ENCODE data around the gene GAK. TPM values are rescaled to one million over a fixed set of nuclear protein-coding genes. Genes with fewer than 3 reads are reported as not detected.

Gene GAK
- total RNA-seq, 1 donor from 2014 or later: 86.9 TPM

DNA sequence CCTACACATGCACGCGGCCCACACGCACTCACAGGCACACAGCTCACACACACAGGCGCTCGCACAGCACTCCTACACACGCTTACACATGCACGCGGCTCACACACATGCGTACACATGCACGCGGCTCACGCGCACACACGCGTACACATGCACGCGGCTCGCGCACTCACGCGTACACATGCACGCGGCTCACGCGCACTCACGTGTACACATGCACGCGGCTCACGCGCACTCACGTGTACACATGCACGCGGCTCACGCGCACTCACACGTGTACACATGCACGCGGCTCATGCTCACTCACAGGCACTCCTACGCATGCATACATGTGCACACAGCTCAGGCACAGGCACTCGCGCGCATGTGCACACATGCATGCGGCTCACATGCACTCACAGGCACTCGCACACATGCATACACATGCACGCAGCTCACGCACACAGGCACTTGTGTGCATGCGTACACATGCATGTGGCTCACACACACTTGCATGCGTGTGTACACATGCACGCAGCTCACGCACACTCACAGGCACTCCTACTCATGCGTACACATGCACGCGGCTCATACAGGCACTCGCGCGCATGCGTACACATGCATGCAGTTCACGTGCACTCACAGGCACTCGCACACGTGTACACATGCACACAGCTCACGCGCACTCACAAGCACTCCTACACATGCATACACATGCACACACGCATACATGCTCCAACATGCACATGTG, 44.9 kb downstream of the GAK start:
- no peak overlapping the region for H3K9ac ChIP-seq (ENCODE audit: low read length)
- Mint-ChIP-seq H3K27me3 (ENCODE audit: low read depth, unreplicated experiment) (no peaks in the 10 kb centered on the region), H3K4me3 (ENCODE audit: unreplicated experiment) (no peak overlapping the region), H3K4me1 (ENCODE audit: low read depth, unreplicated experiment) (no peaks in the 10 kb centered on the region), H3K36me3 (ENCODE audit: low read depth, unreplicated experiment) (peaks cover 5% of the 10 kb centered on the region), H3K27ac (ENCODE audit: unreplicated experiment) (no peak overlapping the region), H3K9me3 (ENCODE audit: unreplicated experiment) (no peaks in the 10 kb centered on the region)
- H3K4me3 ChIP-seq (ENCODE audit: insufficient read depth, low read depth, low read length): no peak overlapping the region
- H3K4me1 ChIP-seq (ENCODE audit: insufficient read depth, low read length): no peaks in the 10 kb centered on the region
- FAIRE-seq: no peak
- DNase-seq (ENCODE audit: low read depth): no peak
- H3K79me2 ChIP-seq (ENCODE audit: insufficient read depth, low read length): no peaks in the 10 kb centered on the region
- H3K9me3 ChIP-seq (ENCODE audit: insufficient read depth, low read depth, low read length): no peaks in the 10 kb centered on the region
- peaks cover 4% of the 10 kb centered on the region for H3K36me3 ChIP-seq (ENCODE audit: insufficient read depth, low read length)
- TF ChIP-seq, protein P1, sequence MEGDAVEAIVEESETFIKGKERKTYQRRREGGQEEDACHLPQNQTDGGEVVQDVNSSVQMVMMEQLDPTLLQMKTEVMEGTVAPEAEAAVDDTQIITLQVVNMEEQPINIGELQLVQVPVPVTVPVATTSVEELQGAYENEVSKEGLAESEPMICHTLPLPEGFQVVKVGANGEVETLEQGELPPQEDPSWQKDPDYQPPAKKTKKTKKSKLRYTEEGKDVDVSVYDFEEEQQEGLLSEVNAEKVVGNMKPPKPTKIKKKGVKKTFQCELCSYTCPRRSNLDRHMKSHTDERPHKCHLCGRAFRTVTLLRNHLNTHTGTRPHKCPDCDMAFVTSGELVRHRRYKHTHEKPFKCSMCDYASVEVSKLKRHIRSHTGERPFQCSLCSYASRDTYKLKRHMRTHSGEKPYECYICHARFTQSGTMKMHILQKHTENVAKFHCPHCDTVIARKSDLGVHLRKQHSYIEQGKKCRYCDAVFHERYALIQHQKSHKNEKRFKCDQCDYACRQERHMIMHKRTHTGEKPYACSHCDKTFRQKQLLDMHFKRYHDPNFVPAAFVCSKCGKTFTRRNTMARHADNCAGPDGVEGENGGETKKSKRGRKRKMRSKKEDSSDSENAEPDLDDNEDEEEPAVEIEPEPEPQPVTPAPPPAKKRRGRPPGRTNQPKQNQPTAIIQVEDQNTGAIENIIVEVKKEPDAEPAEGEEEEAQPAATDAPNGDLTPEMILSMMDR (IDR thresholded peaks at IDR 0.05; ENCODE audit: insufficient read depth, low read depth, low read length): no peak
- TF ChIP-seq EZH2 (IDR thresholded peaks at IDR 0.05; ENCODE audit: insufficient read depth, low read length): no peak
- H2AFZ ChIP-seq (ENCODE audit: low read depth, low read length): no peak overlapping the region
- H4K20me1 ChIP-seq (ENCODE audit: insufficient read depth, low read length): peaks cover 24% of the 10 kb centered on the region
- no peak overlapping the region for H3K27ac ChIP-seq (ENCODE audit: low read depth, low read length)
- no peak overlapping the region for H3K4me2 ChIP-seq (ENCODE audit: low read length)
- no peaks in the 10 kb centered on the region for H3K27me3 ChIP-seq (ENCODE audit: insufficient read depth, low read length)

DNA sequence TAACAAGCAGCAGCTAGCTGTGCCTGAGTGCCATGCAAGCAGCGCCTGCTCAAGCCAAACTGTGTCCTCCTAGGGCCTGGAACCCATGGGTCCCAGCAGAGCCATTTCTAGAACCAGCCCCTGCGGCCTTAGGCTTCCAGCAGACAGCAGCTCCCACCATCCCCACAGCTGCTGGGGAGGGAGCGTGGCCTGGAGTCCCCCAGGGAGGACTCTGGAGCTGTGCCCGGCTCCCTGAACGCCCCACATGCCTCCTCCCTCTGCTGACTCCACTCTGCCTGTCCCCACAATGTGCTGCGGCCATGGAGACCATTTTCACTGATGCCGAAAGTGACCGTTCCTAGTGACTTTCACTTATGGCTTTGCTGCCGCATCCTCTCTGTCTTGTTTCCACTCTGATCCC, 45.9 kb downstream of the GAK start:
- peaks cover 5% of the 10 kb centered on the region for H3K36me3 Mint-ChIP-seq (ENCODE audit: low read depth, unreplicated experiment)
- no peaks in the 10 kb centered on the region for H3K4me1 Mint-ChIP-seq (ENCODE audit: low read depth, unreplicated experiment)
- no peaks in the 10 kb centered on the region for H3K27me3 Mint-ChIP-seq (ENCODE audit: low read depth, unreplicated experiment)
- H3K79me2 ChIP-seq (ENCODE audit: insufficient read depth, low read length): no peaks in the 10 kb centered on the region
- DNase-seq (ENCODE audit: low read depth) (no peak), FAIRE-seq (no peak)
- H3K4me3 ChIP-seq (ENCODE audit: insufficient read depth, low read depth, low read length): no peak overlapping the region
- H3K4me1 ChIP-seq (ENCODE audit: insufficient read depth, low read length): no peaks in the 10 kb centered on the region
- H3K9me3 Mint-ChIP-seq (ENCODE audit: unreplicated experiment): no peaks in the 10 kb centered on the region
- no peak for TF ChIP-seq EZH2 (IDR thresholded peaks at IDR 0.05; ENCODE audit: insufficient read depth, low read length)
- TF ChIP-seq, protein P1 (IDR thresholded peaks at IDR 0.05; ENCODE audit: insufficient read depth, low read depth, low read length): no peak
- no peaks in the 10 kb centered on the region for H3K9me3 ChIP-seq (ENCODE audit: insufficient read depth, low read depth, low read length)
- peaks cover 19% of the 10 kb centered on the region for H4K20me1 ChIP-seq (ENCODE audit: insufficient read depth, low read length)
- no peak overlapping the region for H3K9ac ChIP-seq (ENCODE audit: low read length)
- no peak overlapping the region for H3K27ac Mint-ChIP-seq (ENCODE audit: unreplicated experiment)
- H3K4me3 Mint-ChIP-seq (ENCODE audit: unreplicated experiment): no peak overlapping the region
- no peak overlapping the region for H2AFZ ChIP-seq (ENCODE audit: low read depth, low read length)
- H3K27me3 ChIP-seq (ENCODE audit: insufficient read depth, low read length): no peaks in the 10 kb centered on the region
- H3K4me2 ChIP-seq (ENCODE audit: low read length): no peak overlapping the region
- H3K36me3 ChIP-seq (ENCODE audit: insufficient read depth, low read length): peaks cover 9% of the 10 kb centered on the region
- no peak overlapping the region for H3K27ac ChIP-seq (ENCODE audit: low read depth, low read length)

DNA sequence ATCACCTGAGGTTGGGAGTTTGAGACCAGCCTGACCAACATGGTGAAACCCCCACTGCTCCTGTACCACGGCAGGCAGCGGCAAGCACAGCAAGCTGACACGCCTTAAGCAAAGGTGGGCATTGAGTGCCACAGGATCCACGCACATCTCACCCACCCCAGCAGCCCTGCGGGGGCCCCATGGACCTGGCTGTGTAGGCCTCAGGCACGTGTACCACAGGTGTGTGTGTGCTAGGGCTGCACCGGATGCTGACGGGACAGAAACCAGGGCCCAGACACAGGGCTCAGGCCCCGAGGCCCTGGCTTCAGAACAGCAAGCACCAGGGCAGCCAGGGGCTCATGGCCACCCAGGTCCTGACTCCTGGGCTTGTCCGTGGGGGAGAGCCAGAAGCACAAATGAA, 46.8 kb downstream of the GAK start:
- FAIRE-seq: no peak
- no peak overlapping the region for H3K27ac Mint-ChIP-seq (ENCODE audit: unreplicated experiment)
- H3K9me3 Mint-ChIP-seq (ENCODE audit: unreplicated experiment): no peaks in the 10 kb centered on the region
- H4K20me1 ChIP-seq (ENCODE audit: insufficient read depth, low read length): peaks cover 21% of the 10 kb centered on the region
- H3K9me3 ChIP-seq (ENCODE audit: insufficient read depth, low read depth, low read length): no peaks in the 10 kb centered on the region
- no peak for DNase-seq (ENCODE audit: low read depth)
- no peak overlapping the region for H3K4me3 Mint-ChIP-seq (ENCODE audit: unreplicated experiment)
- H3K27me3 Mint-ChIP-seq (ENCODE audit: low read depth, unreplicated experiment): no peaks in the 10 kb centered on the region
- H3K4me2 ChIP-seq (ENCODE audit: low read length): no peak overlapping the region
- H3K4me1 Mint-ChIP-seq (ENCODE audit: low read depth, unreplicated experiment): no peaks in the 10 kb centered on the region
- no peak overlapping the region for H3K27ac ChIP-seq (ENCODE audit: low read depth, low read length)
- H3K27me3 ChIP-seq (ENCODE audit: insufficient read depth, low read length): no peaks in the 10 kb centered on the region
- no peaks in the 10 kb centered on the region for H3K4me1 ChIP-seq (ENCODE audit: insufficient read depth, low read length)
- H3K36me3 Mint-ChIP-seq (ENCODE audit: low read depth, unreplicated experiment): peaks cover 5% of the 10 kb centered on the region
- H3K79me2 ChIP-seq (ENCODE audit: insufficient read depth, low read length): no peaks in the 10 kb centered on the region
- H3K4me3 ChIP-seq (ENCODE audit: insufficient read depth, low read depth, low read length): no peak overlapping the region
- TF ChIP-seq EZH2 (IDR thresholded peaks at IDR 0.05; ENCODE audit: insufficient read depth, low read length): no peak
- TF ChIP-seq, protein P1 (IDR thresholded peaks at IDR 0.05; ENCODE audit: insufficient read depth, low read depth, low read length): no peak
- no peak overlapping the region for H2AFZ ChIP-seq (ENCODE audit: low read depth, low read length)
- no peak overlapping the region for H3K9ac ChIP-seq (ENCODE audit: low read length)
- peaks cover 9% of the 10 kb centered on the region for H3K36me3 ChIP-seq (ENCODE audit: insufficient read depth, low read length)

Data from astrocyte (in vitro differentiated cells and primary cell).